Sigmoid colon (tissue), 7 donors: ENCODE results near the gene RHBG. TPM values are rescaled to one million over a fixed set of nuclear protein-coding genes. Genes with fewer than 3 reads are reported as not detected.

Experiments used
- DNase-seq: peaks from one replicate; pipeline ENCODE4 v3.0.0-alpha.2; 2019
- H3K27ac ChIP-seq, 4 donors: fragments of 200-600 bp; sonication (generic); one replicate each; pipeline ENCODE4 v1.5.1; 2016 to 2019; ENCODE audit warnings: mild to moderate bottlenecking in 1 of 4
- H3K27me3 ChIP-seq, 3 donors: fragments of 200-600 bp; sonication (generic); one replicate each; pipeline ENCODE4 v1.5.1; 2019; ENCODE audit warnings: mild to moderate bottlenecking in 1 of 3
- H3K36me3 ChIP-seq, 4 donors: fragments of 200-600 bp; sonication (generic); one replicate each; pipeline ENCODE4 v1.5.1; 2016 to 2019
- H3K4me1 ChIP-seq, 4 donors: fragments of 200-600 bp; sonication (generic); one replicate each; pipeline ENCODE4 v1.5.1; 2017 to 2019
- H3K4me3 ChIP-seq, 4 donors: fragments of 200-600 bp; sonication (generic); one replicate each; pipeline ENCODE4 v1.5.1; 2017 to 2019; ENCODE audit warnings: mild to moderate bottlenecking in 2 of 4, moderate library complexity in 1 of 4
- H3K9me3 ChIP-seq, 4 donors: fragments of 200-600 bp in 3 of 4; sonication (generic) in 3 of 4; one replicate each; pipeline versions ENCODE4 v1.5.1 to v1.6.1; 2013 to 2019
- CTCF ChIP-seq, 4 experiments: fragments of 450-650 bp in 3 of 4; fragments of 200-600 bp in 1 of 4; IDR thresholded peaks; one replicate each; pipeline ENCODE4 v1.5.1; 2016 to 2019; ENCODE audit warnings: antibody characterized with exemption in 4 of 4, mild to moderate bottlenecking in 3 of 4, moderate library complexity in 2 of 4
- EP300 ChIP-seq, 4 donors: sonication (generic); formaldehyde crosslinking; IDR thresholded peaks; one replicate each; pipeline ENCODE4 v1.6.1; 2017; ENCODE audit warnings: antibody characterized with exemption in 4 of 4
- POLR2A ChIP-seq, 2 donors: fragments of 450-650 bp; IDR thresholded peaks; one replicate each; pipeline ENCODE4 v1.6.1; 2016; ENCODE audit warnings: antibody characterized with exemption in 2 of 2, mild to moderate bottlenecking in 2 of 2, moderate library complexity in 2 of 2
- POLR2AphosphoS5 ChIP-seq, 4 donors: sonication (generic); formaldehyde crosslinking; IDR thresholded peaks; one replicate each; pipeline ENCODE4 v1.6.1; 2017; ENCODE audit warnings: antibody characterized with exemption in 4 of 4
- WGBS, 2 donors: extraction: QIAGEN DNeasy Blood & Tissue Kit; methylation state at CpG; one replicate each; pipeline ENCODE4 v1.1.7; 2013; 5-methylcytosine and 5-hydroxymethylcytosine counted together
- intact Hi-C: fragments of 100-400 bp; cut with DNase I; formaldehyde crosslinking; loops from one replicate; pipeline ENCODE4 v1.15.1; 2023
- polyA plus RNA-seq, 3 donors: library from polyadenylated mRNA; stranded (reverse); fragments of 200-250 nt; gene quantifications; one replicate each; pipeline ENCODE4 v1.2.3, GENCODE V29; 2013
- total RNA-seq, 4 donors: library from RNA; depleted of rRNA; stranded (reverse); fragments of >200 nt; gene quantifications; one replicate each; pipeline ENCODE4 v1.1.0, GENCODE V29; 2016
- donor health status: healthy with polysubstance abuse.
- donor health status: Bipolar disorder and iron deficiency.
- donor health status: healthy.

Gene RHBG
- total and polyA plus RNA-seq, 7 donors = not detected

- DNase-seq = no peak
- Histone ChIP-seq H3K36me3 (no peaks in the 10 kb centered on the region), H3K4me3 (no peak overlapping the region), H3K27ac (no peak overlapping the region), H3K27me3 (peaks cover 39 to 100% (median 92%) of the 10 kb centered on the region in 3 donors), H3K4me1 (peaks cover 0 to 7% (median 7%) of the 10 kb centered on the region in 4 donors), H3K9me3 (no peaks in the 10 kb centered on the region)
- TF ChIP-seq POLR2A (IDR thresholded peaks at IDR 0.05) (no peak), CTCF (IDR thresholded peaks at IDR 0.05) (no peak)
- 10 to 18% methylated on average over 3 of the region's 3 CpGs for WGBS, 2 donors
- intact Hi-C loops = no loop called here
Observed at GRCh38 chr1:156430866-156431265, 61.9 kb downstream of the RHBG start.

- peaks cover 0 to 12% (median 12%) of the 10 kb centered on the region in 4 donors for H3K4me1 ChIP-seq
- intact Hi-C loops = no loop called here
- no peaks in the 10 kb centered on the region for H3K9me3 ChIP-seq
- TF ChIP-seq POLR2AphosphoS5 (IDR thresholded peaks at IDR 0.05) = no peak
- TF ChIP-seq EP300 (IDR thresholded peaks at IDR 0.05) = no peak
- TF ChIP-seq CTCF (IDR thresholded peaks at IDR 0.05) = no peak
- no peak for TF ChIP-seq POLR2A (IDR thresholded peaks at IDR 0.05)
- DNase-seq = no peak
- H3K27me3 ChIP-seq = peaks cover 44 to 100% (median 97%) of the 10 kb centered on the region in 3 donors
- WGBS, 2 donors = 30 to 35% methylated on average over 4 of the region's 4 CpGs
- H3K36me3 ChIP-seq = no peaks in the 10 kb centered on the region
- H3K27ac ChIP-seq = no peak overlapping the region
- no peak overlapping the region for H3K4me3 ChIP-seq
Observed at GRCh38 chr1:156431366-156431765, 62.4 kb downstream of the RHBG start.

GRCh38 chr1:156431769-156432668, 63.0 kb downstream of the RHBG start:
- WGBS, 2 donors = 19% methylated on average over 12 of the region's 12 CpGs
- Histone ChIP-seq H3K27ac (no peak overlapping the region), H3K4me3 (no peak overlapping the region), H3K9me3 (no peaks in the 10 kb centered on the region), H3K36me3 (no peaks in the 10 kb centered on the region), H3K4me1 (peaks cover 0 to 18% (median 17%) of the 10 kb centered on the region in 4 donors), H3K27me3 (peaks cover 50 to 100% (median 98%) of the 10 kb centered on the region in 3 donors)
- no peak for DNase-seq
- no peak for TF ChIP-seq POLR2A (IDR thresholded peaks at IDR 0.05)
- no peak for TF ChIP-seq CTCF (IDR thresholded peaks at IDR 0.05)
- no peak for TF ChIP-seq POLR2AphosphoS5 (IDR thresholded peaks at IDR 0.05)
- no peak for TF ChIP-seq EP300 (IDR thresholded peaks at IDR 0.05)
- intact Hi-C loops = no loop called here

GRCh38 chr1:156432669-156433018, 63.6 kb downstream of the RHBG start:
- 8 to 15% methylated on average over 11 of the region's 11 CpGs for WGBS, 2 donors
- no peaks in the 10 kb centered on the region for H3K36me3 ChIP-seq
- peaks cover 0 to 18% (median 17%) of the 10 kb centered on the region in 4 donors for H3K4me1 ChIP-seq
- H3K27ac ChIP-seq = no peak overlapping the region
- H3K27me3 ChIP-seq = peaks cover 56 to 100% (median 98%) of the 10 kb centered on the region in 3 donors
- no peak for TF ChIP-seq POLR2AphosphoS5 (IDR thresholded peaks at IDR 0.05)
- no peak for TF ChIP-seq CTCF (IDR thresholded peaks at IDR 0.05)
- no peak for TF ChIP-seq POLR2A (IDR thresholded peaks at IDR 0.05)
- no peak for TF ChIP-seq EP300 (IDR thresholded peaks at IDR 0.05)
- H3K9me3 ChIP-seq = no peaks in the 10 kb centered on the region
- no peak for DNase-seq
- intact Hi-C loops = no loop called here
- H3K4me3 ChIP-seq = no peak overlapping the region
